Neural cell (in vitro differentiated cells): ENCODE data around the gene STX18. TPM values are rescaled to one million over a fixed set of nuclear protein-coding genes. Genes with fewer than 3 reads are reported as not detected.

Experiments used
- H2AFZ ChIP-seq: fragments of 200-600, 300-800 bp; sonication (generic), shearing (Covaris generic); 2 replicates; pipeline ENCODE4 v1.6.0; 2014; ENCODE audit warnings: low read depth, mild to moderate bottlenecking, antibody characterized with exemption, low read length, moderate library complexity
- H3F3A ChIP-seq: fragments of 200-600 bp; shearing (Covaris generic); 2 replicates; pipeline ENCODE4 v1.6.1; 2016; ENCODE audit warnings: mild to moderate bottlenecking, moderate library complexity, mixed read lengths, antibody characterized with exemption, low read length; ENCODE audit not compliant: insufficient read depth, poor library complexity, severe bottlenecking
- H3K27ac ChIP-seq: fragments of 200-600, 300-800 bp; sonication (generic), shearing (Covaris generic); 2 replicates; pipeline ENCODE4 v1.5.1; 2014; ENCODE audit warnings: mild to moderate bottlenecking, low read length, moderate library complexity
- H3K27me3 ChIP-seq: fragments of 300-800, 200-600 bp; sonication (generic), shearing (Covaris generic); 2 replicates; pipeline ENCODE4 v1.6.0; 2014; ENCODE audit warnings: mild to moderate bottlenecking, low read depth, low read length, moderate library complexity; ENCODE audit not compliant: insufficient read depth
- H3K36me3 ChIP-seq: fragments of 300-800, 200-600 bp; sonication (generic), shearing (Covaris generic); 2 replicates; pipeline ENCODE4 v1.5.1; 2014; ENCODE audit warnings: mild to moderate bottlenecking, antibody characterized with exemption, low read length, moderate library complexity; ENCODE audit not compliant: insufficient read depth
- H3K4me2 ChIP-seq: fragments of 300-800, 200-600 bp; sonication (generic), shearing (Covaris generic); 2 replicates; pipeline ENCODE4 v1.6.0; 2014; ENCODE audit warnings: mild to moderate bottlenecking, low read length
- H3K4me3 ChIP-seq: fragments of 300-800, 200-600 bp; sonication (generic), shearing (Covaris generic); 2 replicates; pipeline ENCODE4 v1.5.1; 2014; ENCODE audit warnings: mild to moderate bottlenecking, low read length, moderate library complexity
- H3K79me2 ChIP-seq: fragments of 200-600 bp; shearing (Covaris generic); replicated peaks from 2 replicates; pipeline ENCODE4 v1.6.0; 2014; ENCODE audit warnings: mild to moderate bottlenecking, low read length, moderate library complexity; ENCODE audit not compliant: insufficient read depth
- H3K9ac ChIP-seq: fragments of 300-800, 200-600 bp; sonication (generic), shearing (Covaris generic); 2 replicates; pipeline ENCODE4 v1.6.1; 2016; ENCODE audit warnings: mild to moderate bottlenecking, low read length, mixed read lengths
- H3K9me2 ChIP-seq: fragments of 200-600 bp; shearing (Covaris generic); 2 replicates; pipeline ENCODE4 v1.6.1; 2016; ENCODE audit warnings: mild to moderate bottlenecking, low read length, mixed read lengths; ENCODE audit not compliant: insufficient read depth
- H3K9me3 ChIP-seq: fragments of 200-600, 300-800 bp; sonication (generic), shearing (Covaris generic); 2 replicates; pipeline ENCODE4 v1.6.1; 2016; ENCODE audit warnings: mild to moderate bottlenecking, mixed run types, low read length, moderate library complexity, mixed read lengths
- H4K20me1 ChIP-seq: fragments of 200-600 bp; shearing (Covaris generic); 2 replicates; pipeline ENCODE4 v1.6.1; 2016; ENCODE audit warnings: mild to moderate bottlenecking, mixed run types; ENCODE audit not compliant: insufficient read depth
- EZH2 ChIP-seq: fragments of 200-600, 300-800 bp; shearing (Covaris generic), sonication (generic); IDR thresholded peaks from 2 replicates; pipeline ENCODE4 v1.6.1; 2014; ENCODE audit warnings: antibody characterized with exemption, low read length, borderline replicate concordance, mild to moderate bottlenecking; ENCODE audit not compliant: insufficient read depth, poor library complexity, severe bottlenecking
- MXI1 ChIP-seq: fragments of 450-650 bp; conservative IDR thresholded peaks from 2 replicates; pipeline ENCODE4 v1.6.1; 2014; ENCODE audit warnings: antibody characterized with exemption, mild to moderate bottlenecking; ENCODE audit not compliant: poor library complexity, severe bottlenecking
- POLR2AphosphoS5 ChIP-seq: IDR thresholded peaks from 2 replicates; pipeline ENCODE4 v1.6.1; 2012
- RAD21 ChIP-seq: fragments of 450-650 bp; conservative IDR thresholded peaks from 2 replicates; pipeline ENCODE4 v1.6.1; 2014; ENCODE audit warnings: antibody characterized with exemption, mild to moderate bottlenecking, moderate library complexity
- SMC3 ChIP-seq: fragments of 450-650 bp; conservative IDR thresholded peaks from 2 replicates; pipeline ENCODE4 v1.6.1; 2014; ENCODE audit warnings: antibody characterized with exemption, mild to moderate bottlenecking, moderate library complexity; ENCODE audit not compliant: poor library complexity
- TAF1 ChIP-seq: IDR thresholded peaks from 2 replicates; pipeline ENCODE4 v1.6.1; 2012; ENCODE audit warnings: low read depth
- polyA plus RNA-seq: library from polyadenylated mRNA; depleted of rRNA; stranded (reverse); fragments of >200 nt; gene quantifications from 2 replicates; pipeline ENCODE4 v1.2.3, GENCODE V29; 2014
- TF ChIP-seq, protein P1 (sequence below): fragments of 450-650 bp; IDR thresholded peaks from 2 replicates; pipeline ENCODE4 v1.5.1; 2014; ENCODE audit warnings: antibody characterized with exemption, mild to moderate bottlenecking, moderate library complexity; ENCODE audit not compliant: poor library complexity, severe bottlenecking
- TF ChIP-seq, protein P2 (sequence below): IDR thresholded peaks from 2 replicates; pipeline ENCODE4 v1.6.1; 2012; ENCODE audit warnings: borderline replicate concordance

STX18 gene
- polyA plus RNA-seq, 1 donor from 2014 or later = 64.5 TPM

DNA sequence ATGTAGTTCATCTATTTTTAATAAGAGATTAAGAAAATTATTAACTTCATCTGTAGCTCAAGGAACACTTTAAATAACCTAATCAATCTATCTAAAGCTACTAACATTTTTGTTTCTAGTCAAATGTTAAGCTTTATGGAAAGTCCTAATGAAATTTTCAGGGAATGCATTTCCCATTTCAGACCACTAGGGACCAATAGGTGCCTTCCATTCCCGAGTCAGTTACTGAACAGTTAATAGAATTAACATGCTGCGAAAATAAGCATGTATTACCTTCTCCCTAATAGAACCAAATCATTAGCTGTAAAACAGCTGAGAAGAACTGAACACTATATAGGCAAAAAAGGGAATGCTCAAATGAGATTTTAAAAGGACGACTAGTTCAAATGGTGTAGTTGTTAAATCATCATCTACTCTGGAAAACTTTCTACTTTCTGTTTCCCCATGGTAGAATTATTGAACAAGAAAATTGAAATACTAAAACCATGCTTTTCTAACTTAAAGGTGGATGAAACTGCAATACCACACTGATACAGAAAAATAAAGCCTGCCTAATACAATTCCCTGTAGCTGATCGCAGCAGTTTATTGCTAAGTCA lies 22.5 kb downstream of the STX18 start:
- no peak overlapping the region for H3K27ac ChIP-seq
- H3K9me3 ChIP-seq = no peaks in the 10 kb centered on the region
- no peaks in the 10 kb centered on the region for H3F3A ChIP-seq
- no peaks in the 10 kb centered on the region for H3K36me3 ChIP-seq
- H3K4me3 ChIP-seq = no peak overlapping the region
- no peak overlapping the region for H2AFZ ChIP-seq
- H4K20me1 ChIP-seq = no peaks in the 10 kb centered on the region
- no peak overlapping the region for H3K4me2 ChIP-seq
- H3K9ac ChIP-seq = no peak overlapping the region
- peaks cover 8% of the 10 kb centered on the region for H3K79me2 ChIP-seq
- TF ChIP-seq, protein P1, sequence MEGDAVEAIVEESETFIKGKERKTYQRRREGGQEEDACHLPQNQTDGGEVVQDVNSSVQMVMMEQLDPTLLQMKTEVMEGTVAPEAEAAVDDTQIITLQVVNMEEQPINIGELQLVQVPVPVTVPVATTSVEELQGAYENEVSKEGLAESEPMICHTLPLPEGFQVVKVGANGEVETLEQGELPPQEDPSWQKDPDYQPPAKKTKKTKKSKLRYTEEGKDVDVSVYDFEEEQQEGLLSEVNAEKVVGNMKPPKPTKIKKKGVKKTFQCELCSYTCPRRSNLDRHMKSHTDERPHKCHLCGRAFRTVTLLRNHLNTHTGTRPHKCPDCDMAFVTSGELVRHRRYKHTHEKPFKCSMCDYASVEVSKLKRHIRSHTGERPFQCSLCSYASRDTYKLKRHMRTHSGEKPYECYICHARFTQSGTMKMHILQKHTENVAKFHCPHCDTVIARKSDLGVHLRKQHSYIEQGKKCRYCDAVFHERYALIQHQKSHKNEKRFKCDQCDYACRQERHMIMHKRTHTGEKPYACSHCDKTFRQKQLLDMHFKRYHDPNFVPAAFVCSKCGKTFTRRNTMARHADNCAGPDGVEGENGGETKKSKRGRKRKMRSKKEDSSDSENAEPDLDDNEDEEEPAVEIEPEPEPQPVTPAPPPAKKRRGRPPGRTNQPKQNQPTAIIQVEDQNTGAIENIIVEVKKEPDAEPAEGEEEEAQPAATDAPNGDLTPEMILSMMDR = peak; percentile 52
- no peak for TF ChIP-seq SMC3
- no peaks in the 10 kb centered on the region for H3K27me3 ChIP-seq
- no peaks in the 10 kb centered on the region for H3K9me2 ChIP-seq

DNA sequence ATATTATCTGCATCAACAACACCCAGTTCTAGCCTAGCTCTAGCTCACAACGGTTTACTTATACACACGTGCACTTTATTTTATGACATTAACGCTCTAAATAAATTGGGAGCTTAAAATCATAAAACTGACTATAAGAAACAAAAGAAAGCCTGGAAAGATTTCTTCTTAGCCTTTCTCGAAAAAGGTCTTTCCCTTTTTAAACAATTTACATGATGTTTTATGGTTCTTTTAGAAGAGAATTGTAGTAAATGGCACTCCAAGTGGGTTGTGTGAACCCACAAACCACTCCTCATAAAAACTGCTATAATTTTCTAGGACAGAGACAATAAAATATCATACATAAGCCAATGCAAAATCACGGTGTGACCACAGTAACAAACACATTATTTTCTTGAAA lies 23.1 kb downstream of the STX18 start:
- Histone ChIP-seq H3K27me3 (no peaks in the 10 kb centered on the region), H2AFZ (no peak overlapping the region), H3K9me2 (no peaks in the 10 kb centered on the region), H3K4me3 (no peak overlapping the region), H3K36me3 (no peaks in the 10 kb centered on the region), H3K27ac (no peak overlapping the region), H3F3A (no peaks in the 10 kb centered on the region), H3K79me2 (peaks cover 8% of the 10 kb centered on the region), H4K20me1 (no peaks in the 10 kb centered on the region), H3K9me3 (no peaks in the 10 kb centered on the region), H3K4me2 (no peak overlapping the region), H3K9ac (no peak overlapping the region)
- TF ChIP-seq EZH2 (no peak), TAF1 (no peak), POLR2AphosphoS5 (no peak), SMC3 (no peak), RAD21 (no peak), MXI1 (no peak)
- TF ChIP-seq, protein P1 = no peak
- TF ChIP-seq, protein P2, sequence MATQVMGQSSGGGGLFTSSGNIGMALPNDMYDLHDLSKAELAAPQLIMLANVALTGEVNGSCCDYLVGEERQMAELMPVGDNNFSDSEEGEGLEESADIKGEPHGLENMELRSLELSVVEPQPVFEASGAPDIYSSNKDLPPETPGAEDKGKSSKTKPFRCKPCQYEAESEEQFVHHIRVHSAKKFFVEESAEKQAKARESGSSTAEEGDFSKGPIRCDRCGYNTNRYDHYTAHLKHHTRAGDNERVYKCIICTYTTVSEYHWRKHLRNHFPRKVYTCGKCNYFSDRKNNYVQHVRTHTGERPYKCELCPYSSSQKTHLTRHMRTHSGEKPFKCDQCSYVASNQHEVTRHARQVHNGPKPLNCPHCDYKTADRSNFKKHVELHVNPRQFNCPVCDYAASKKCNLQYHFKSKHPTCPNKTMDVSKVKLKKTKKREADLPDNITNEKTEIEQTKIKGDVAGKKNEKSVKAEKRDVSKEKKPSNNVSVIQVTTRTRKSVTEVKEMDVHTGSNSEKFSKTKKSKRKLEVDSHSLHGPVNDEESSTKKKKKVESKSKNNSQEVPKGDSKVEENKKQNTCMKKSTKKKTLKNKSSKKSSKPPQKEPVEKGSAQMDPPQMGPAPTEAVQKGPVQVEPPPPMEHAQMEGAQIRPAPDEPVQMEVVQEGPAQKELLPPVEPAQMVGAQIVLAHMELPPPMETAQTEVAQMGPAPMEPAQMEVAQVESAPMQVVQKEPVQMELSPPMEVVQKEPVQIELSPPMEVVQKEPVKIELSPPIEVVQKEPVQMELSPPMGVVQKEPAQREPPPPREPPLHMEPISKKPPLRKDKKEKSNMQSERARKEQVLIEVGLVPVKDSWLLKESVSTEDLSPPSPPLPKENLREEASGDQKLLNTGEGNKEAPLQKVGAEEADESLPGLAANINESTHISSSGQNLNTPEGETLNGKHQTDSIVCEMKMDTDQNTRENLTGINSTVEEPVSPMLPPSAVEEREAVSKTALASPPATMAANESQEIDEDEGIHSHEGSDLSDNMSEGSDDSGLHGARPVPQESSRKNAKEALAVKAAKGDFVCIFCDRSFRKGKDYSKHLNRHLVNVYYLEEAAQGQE = no peak
